ENCODE data around the gene SLC8A1. TPM values are rescaled to one million over a fixed set of nuclear protein-coding genes. Genes with fewer than 3 reads are reported as not detected.

The SLC8A1 gene
- total RNA-seq, 1 experiment from 2014 or later = 0.43 TPM

DNA sequence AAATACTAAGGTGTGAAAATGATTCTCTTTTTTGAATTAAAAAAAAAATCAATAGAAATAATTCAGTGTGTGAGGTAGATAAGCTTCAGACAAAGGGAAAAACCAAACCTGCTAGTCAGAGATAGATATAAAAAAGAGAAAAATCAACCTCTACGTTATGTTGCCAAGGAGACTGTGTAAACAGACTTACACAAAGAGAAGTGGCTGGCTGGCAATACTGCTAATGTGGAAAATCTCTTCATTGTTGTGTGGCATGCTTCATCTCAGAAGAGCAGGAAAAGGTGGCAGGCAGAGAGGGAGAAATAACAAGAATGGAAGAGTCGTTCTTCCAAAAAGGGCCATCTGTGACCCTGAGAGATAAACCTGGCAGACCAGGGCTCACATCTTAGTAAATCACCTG lies 200.8 kb downstream of the SLC8A1 start:
- no peaks in the 10 kb centered on the region for H3K9me3 Mint-ChIP-seq (ENCODE audit: unreplicated experiment)
- Histone ChIP-seq H3K4me1 (no peaks in the 10 kb centered on the region), H3K4me3 (ENCODE audit: low read depth, low read length) (no peak overlapping the region), H3K9me3 (no peaks in the 10 kb centered on the region), H3K27me3 (replicated peaks; ENCODE audit: control insufficient read depth, insufficient read depth, low read length) (no peaks in the 10 kb centered on the region), H3K36me3 (ENCODE audit: control insufficient read depth, insufficient read depth, low read length) (no peaks in the 10 kb centered on the region)
- no TSS peak for BruUV-seq (replicated peaks)
- peaks cover 2% of the 10 kb centered on the region for H3K27me3 Mint-ChIP-seq (ENCODE audit: insufficient read depth, unreplicated experiment)
- DNase-seq = no peak
- H3K4me3 Mint-ChIP-seq (ENCODE audit: unreplicated experiment) = no peak overlapping the region
- intact Hi-C loops (cut with micrococcal nuclease; ENCODE audit: unreplicated experiment) = no loop called here
- no peak overlapping the region for H3K27ac Mint-ChIP-seq (ENCODE audit: unreplicated experiment)
- no peaks in the 10 kb centered on the region for H3K36me3 Mint-ChIP-seq (ENCODE audit: insufficient read depth, unreplicated experiment)
- H3K4me1 Mint-ChIP-seq (ENCODE audit: low read depth, unreplicated experiment) = no peaks in the 10 kb centered on the region
- ChIA-PET CTCF (no interaction called here), POLR2A (no interaction called here)
- no peak for TF ChIP-seq CTCF (IDR thresholded peaks at IDR 0.05; ENCODE audit: insufficient read depth in 1 of 2, low read depth in 1 of 2, low read length in 1 of 2, severe bottlenecking in 1 of 2, unreplicated experiment in 1 of 2)

- H3K27me3 Mint-ChIP-seq (ENCODE audit: insufficient read depth, unreplicated experiment) = no peaks in the 10 kb centered on the region
Measured at GRCh38 chr2:40249577-40249976, 202.3 kb downstream of the SLC8A1 start.

GRCh38 chr2:40248294-40248693 lies 203.6 kb downstream of the SLC8A1 start:
- Mint-ChIP-seq H3K4me3 (ENCODE audit: unreplicated experiment) (no peak overlapping the region), H3K36me3 (ENCODE audit: insufficient read depth, unreplicated experiment) (no peaks in the 10 kb centered on the region), H3K9me3 (ENCODE audit: unreplicated experiment) (no peaks in the 10 kb centered on the region), H3K27ac (ENCODE audit: unreplicated experiment) (no peak overlapping the region), H3K27me3 (ENCODE audit: insufficient read depth, unreplicated experiment) (no peaks in the 10 kb centered on the region), H3K4me1 (ENCODE audit: low read depth, unreplicated experiment) (peaks cover 13% of the 10 kb centered on the region)
- ChIA-PET CTCF (no interaction called here), POLR2A (no interaction called here)
- no peak overlapping the region for H3K4me3 ChIP-seq (ENCODE audit: low read depth, low read length)
- peaks cover 10% of the 10 kb centered on the region for H3K4me1 ChIP-seq
- intact Hi-C loops (cut with micrococcal nuclease; ENCODE audit: unreplicated experiment) = no loop called here
- no peaks in the 10 kb centered on the region for H3K27me3 ChIP-seq (replicated peaks; ENCODE audit: control insufficient read depth, insufficient read depth, low read length)
- no peaks in the 10 kb centered on the region for H3K36me3 ChIP-seq (ENCODE audit: control insufficient read depth, insufficient read depth, low read length)
- no peak for DNase-seq
- TF ChIP-seq CTCF (IDR thresholded peaks at IDR 0.05; ENCODE audit: insufficient read depth in 1 of 2, low read depth in 1 of 2, low read length in 1 of 2, severe bottlenecking in 1 of 2, unreplicated experiment in 1 of 2) = no peak
- H3K9me3 ChIP-seq = no peaks in the 10 kb centered on the region
- BruUV-seq (replicated peaks) = no TSS peak

More at GRCh38 chr2:40249577-40249976, 202.3 kb downstream of the SLC8A1 start:
- Histone ChIP-seq H3K4me1 (peaks cover 9% of the 10 kb centered on the region), H3K9me3 (no peaks in the 10 kb centered on the region), H3K36me3 (ENCODE audit: control insufficient read depth, insufficient read depth, low read length) (no peaks in the 10 kb centered on the region), H3K4me3 (ENCODE audit: low read depth, low read length) (no peak overlapping the region), H3K27me3 (replicated peaks; ENCODE audit: control insufficient read depth, insufficient read depth, low read length) (no peaks in the 10 kb centered on the region)
- no peak overlapping the region for H3K4me3 Mint-ChIP-seq (ENCODE audit: unreplicated experiment)
- ChIA-PET POLR2A (no interaction called here), CTCF (no interaction called here)
- no TSS peak for BruUV-seq (replicated peaks)
- DNase-seq = no peak
- intact Hi-C loops (cut with micrococcal nuclease; ENCODE audit: unreplicated experiment) = no loop called here
- peaks cover 7% of the 10 kb centered on the region for H3K4me1 Mint-ChIP-seq (ENCODE audit: low read depth, unreplicated experiment)
- H3K9me3 Mint-ChIP-seq (ENCODE audit: unreplicated experiment) = no peaks in the 10 kb centered on the region
- H3K27ac Mint-ChIP-seq (ENCODE audit: unreplicated experiment) = no peak overlapping the region
- H3K36me3 Mint-ChIP-seq (ENCODE audit: insufficient read depth, unreplicated experiment) = no peaks in the 10 kb centered on the region
- no peak for TF ChIP-seq CTCF (IDR thresholded peaks at IDR 0.05; ENCODE audit: insufficient read depth in 1 of 2, low read depth in 1 of 2, low read length in 1 of 2, severe bottlenecking in 1 of 2, unreplicated experiment in 1 of 2)

Data from Caco-2 (cell line).